HepG2 (cell line): Measurements from ENCODE around the gene POU3F1. TPM values are rescaled to one million over a fixed set of nuclear protein-coding genes. Genes with fewer than 3 reads are reported as not detected.

Experiments
- ARNT ChIP-seq: fragments of 450-650 bp; IDR thresholded peaks from 2 replicates; pipeline ENCODE4 v1.6.1; 2017
- ATF7 ChIP-seq, 2 experiments: fragments of 450-650 bp in 1 of 2; sonication (generic) in 1 of 2; formaldehyde crosslinking in 1 of 2; IDR thresholded peaks; 2 replicates each; pipeline versions ENCODE4 v1.4.0 to v1.6.1; 2016 to 2020; ENCODE audit warnings: antibody characterized with exemption in 1 of 2, mild to moderate bottlenecking in 1 of 2, missing genetic modification reagents in 1 of 2
- CBX1 ChIP-seq: IDR thresholded peaks from one replicate; pipeline ENCODE4 v1.6.1; 2016; ENCODE audit warnings: antibody characterized with exemption, low read depth
- CC2D1A ChIP-seq: sonication (generic); formaldehyde crosslinking; IDR thresholded peaks from 2 replicates; pipeline ENCODE4 v1.8.1; 2023; ENCODE audit warnings: mild to moderate bottlenecking, missing genetic modification reagents
- CREBL2 ChIP-seq: sonication (generic); formaldehyde crosslinking; IDR thresholded peaks from 2 replicates; pipeline ENCODE4 v1.8.1; 2023; ENCODE audit warnings: missing genetic modification reagents, mild to moderate bottlenecking, borderline replicate concordance
- HNRNPL ChIP-seq: fragments of 200-400 bp; formaldehyde crosslinking; IDR thresholded peaks from 2 replicates; pipeline ENCODE4 v1.6.1; 2017; ENCODE audit warnings: mild to moderate bottlenecking, low read depth, low read length
- KDM1A ChIP-seq: IDR thresholded peaks from 2 replicates; pipeline ENCODE4 v1.6.1; 2016; ENCODE audit warnings: missing compliant biosample characterization
- MAFG ChIP-seq: sonication (generic); formaldehyde crosslinking; IDR thresholded peaks from 2 replicates; pipeline ENCODE4 v1.5.1; 2020; ENCODE audit warnings: mild to moderate bottlenecking, missing genetic modification reagents
- PATZ1 ChIP-seq: sonication (generic); formaldehyde crosslinking; IDR thresholded peaks from 2 replicates; pipeline ENCODE4 v1.4.0; 2020; ENCODE audit warnings: missing genetic modification reagents
- PITX1 ChIP-seq: sonication (generic); formaldehyde crosslinking; IDR thresholded peaks from 2 replicates; pipeline ENCODE4 v1.5.1; 2020; ENCODE audit warnings: mild to moderate bottlenecking, missing genetic modification reagents
- SIN3B ChIP-seq: fragments of 150-350 bp; IDR thresholded peaks from 2 replicates; pipeline ENCODE4 v1.6.1; 2014; ENCODE audit warnings: low read length
- UBTF ChIP-seq: sonication (generic); formaldehyde crosslinking; IDR thresholded peaks from 2 replicates; pipeline ENCODE4 v1.4.0; 2020; ENCODE audit warnings: mild to moderate bottlenecking, missing genetic modification reagents
- ZBTB2 ChIP-seq: sonication (generic); formaldehyde crosslinking; IDR thresholded peaks from 2 replicates; pipeline ENCODE4 v1.8.0; 2022; ENCODE audit warnings: low read depth, missing genetic modification reagents
- ZFP37 ChIP-seq: sonication (generic); formaldehyde crosslinking; IDR thresholded peaks from 2 replicates; pipeline ENCODE4 v1.4.0; 2020; ENCODE audit warnings: missing genetic modification reagents, borderline replicate concordance
- ZNF124 ChIP-seq: sonication (generic); formaldehyde crosslinking; IDR thresholded peaks from 2 replicates; pipeline ENCODE4 v1.4.0; 2020; ENCODE audit warnings: missing genetic modification reagents
- ZNF138 ChIP-seq: sonication (generic); formaldehyde crosslinking; IDR thresholded peaks from 2 replicates; pipeline ENCODE4 v1.5.0; 2020; ENCODE audit warnings: mild to moderate bottlenecking, low read depth, missing genetic modification reagents
- ZNF264 ChIP-seq: sonication (generic); formaldehyde crosslinking; IDR thresholded peaks from 2 replicates; pipeline ENCODE4 v1.4.0; 2020; ENCODE audit warnings: missing genetic modification reagents
- ZNF331 ChIP-seq: sonication (generic); formaldehyde crosslinking; IDR thresholded peaks from 2 replicates; pipeline ENCODE4 v1.4.0; 2020; ENCODE audit warnings: missing genetic modification reagents
- ZNF451 ChIP-seq: sonication (generic); formaldehyde crosslinking; IDR thresholded peaks from 2 replicates; pipeline ENCODE4 v1.5.0; 2020; ENCODE audit warnings: mild to moderate bottlenecking, missing genetic modification reagents
- ZNF556 ChIP-seq: sonication (generic); formaldehyde crosslinking; IDR thresholded peaks from 2 replicates; pipeline ENCODE4 v1.4.0; 2020; ENCODE audit warnings: mild to moderate bottlenecking, missing genetic modification reagents, borderline replicate concordance
- ZNF580 ChIP-seq: IDR thresholded peaks from 2 replicates; pipeline ENCODE4 v1.6.1; 2016; ENCODE audit warnings: low read depth, borderline replicate concordance
- ZNF629 ChIP-seq: sonication (generic); formaldehyde crosslinking; conservative IDR thresholded peaks from 2 replicates; pipeline ENCODE4 v1.5.0; 2020; ENCODE audit warnings: missing genetic modification reagents
- polyA plus RNA-seq, 8 experiments: library from polyadenylated mRNA; depleted of rRNA in 3 of 8; stranded (reverse) in 7 of 8; unstranded in 1 of 8; fragments of >200 nt; fragmentation: Illumina TruSeq in 4 of 8; extraction: Trizol in 4 of 8; gene quantifications; 2 replicates each; pipeline versions ENCODE4 v1.2.1 to v1.2.3, GENCODE V29; 2011 to 2016; ENCODE audit warnings: low read depth in 4 of 8, missing spikeins in 1 of 8, mixed read lengths in 1 of 8; ENCODE audit not compliant: insufficient read depth in 1 of 8
- total RNA-seq, 5 experiments: library from RNA; depleted of rRNA; stranded (reverse); fragments of >200 nt; fragmentation: Illumina TruSeq; extraction: Trizol; gene quantifications; 2 replicates each; pipeline ENCODE4 v1.2.3, GENCODE V29; 2016; ENCODE audit warnings: low read depth in 1 of 5
- TF ChIP-seq, protein P1 (sequence below): sonication (generic); formaldehyde crosslinking; conservative IDR thresholded peaks from 2 replicates; pipeline ENCODE4 v1.8.0; 2022; ENCODE audit warnings: missing genetic modification reagents

The POU3F1 gene
- total and polyA plus RNA-seq, 2 of the 13 experiments (the other 11 are each of a cell fraction or from before 2014, with no cell fraction given) = not detected

DNA sequence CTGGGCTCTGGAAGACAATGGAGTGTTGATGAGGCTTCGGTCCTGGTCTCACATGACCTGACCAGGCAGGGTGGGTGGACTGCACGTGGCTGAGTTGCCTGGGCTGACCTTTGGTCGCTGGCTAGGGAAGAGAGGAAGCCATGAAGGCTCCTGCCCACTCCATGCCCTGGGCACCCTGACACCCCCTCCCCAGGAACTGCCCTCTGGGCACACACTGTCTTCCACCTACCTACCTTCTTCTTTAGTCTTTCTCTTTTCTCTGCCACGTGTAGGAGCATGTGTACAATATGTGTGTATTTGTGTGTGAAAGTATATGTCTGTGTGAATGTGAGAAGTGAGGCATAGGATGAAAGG, 15.1 kb downstream of the POU3F1 start (continued):
- TF ChIP-seq UBTF (CRISPR knock-in tag) (0 out of 2 replicates have a peak, but pooled peaks have one; percentile 14), ZNF331 (peak; percentile 78), ZBTB2 (CRISPR knock-in tag) (no peak), PITX1 (CRISPR knock-in tag) (no peak), PATZ1 (CRISPR knock-in tag) (peak; percentile 57), ZNF556 (CRISPR knock-in tag) (no peak), CBX1 (peak; percentile 31), ZNF451 (CRISPR knock-in tag) (0 out of 2 replicates have a peak, but pooled peaks have one; percentile 49), ATF7 (IDR thresholded peaks at IDR 0.05) (no peak), ATF7 (CRISPR knock-in tag; IDR thresholded peaks at IDR 0.05) (no peak), ARNT (no peak), MAFG (CRISPR knock-in tag) (no peak), ZNF138 (CRISPR knock-in tag) (0 out of 2 replicates have a peak, but pooled peaks have one; percentile 35), HNRNPL (peak; percentile 93), CC2D1A (CRISPR knock-in tag) (peak; percentile 67; the same call in 1 of the 2 replicates), SIN3B (no peak), KDM1A (CRISPR knock-in tag) (0 out of 2 replicates have a peak, but pooled peaks have one; percentile 18), ZNF124 (peak; percentile 24; the same call in 1 of the 2 replicates), ZNF264 (CRISPR knock-in tag) (peak; percentile 62; the same call in 1 of the 2 replicates), ZFP37 (CRISPR knock-in tag) (peak; percentile 30; the same call in 1 of the 2 replicates), CREBL2 (CRISPR knock-in tag) (peak; percentile 30; the same call in 1 of the 2 replicates), ZNF629 (CRISPR knock-in tag) (0 out of 2 replicates have a peak, but pooled peaks have one; percentile 12), ZNF580 (CRISPR knock-in tag) (peak; percentile 68; the same call in 1 of the 2 replicates)
- TF ChIP-seq, protein P1, sequence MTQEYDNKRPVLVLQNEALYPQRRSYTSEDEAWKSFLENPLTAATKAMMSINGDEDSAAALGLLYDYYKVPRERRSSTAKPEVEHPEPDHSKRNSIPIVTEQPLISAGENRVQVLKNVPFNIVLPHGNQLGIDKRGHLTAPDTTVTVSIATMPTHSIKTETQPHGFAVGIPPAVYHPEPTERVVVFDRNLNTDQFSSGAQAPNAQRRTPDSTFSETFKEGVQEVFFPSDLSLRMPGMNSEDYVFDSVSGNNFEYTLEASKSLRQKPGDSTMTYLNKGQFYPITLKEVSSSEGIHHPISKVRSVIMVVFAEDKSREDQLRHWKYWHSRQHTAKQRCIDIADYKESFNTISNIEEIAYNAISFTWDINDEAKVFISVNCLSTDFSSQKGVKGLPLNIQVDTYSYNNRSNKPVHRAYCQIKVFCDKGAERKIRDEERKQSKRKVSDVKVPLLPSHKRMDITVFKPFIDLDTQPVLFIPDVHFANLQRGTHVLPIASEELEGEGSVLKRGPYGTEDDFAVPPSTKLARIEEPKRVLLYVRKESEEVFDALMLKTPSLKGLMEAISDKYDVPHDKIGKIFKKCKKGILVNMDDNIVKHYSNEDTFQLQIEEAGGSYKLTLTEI = no peak
